Endodermal cell (in vitro differentiated cells): Measurements from ENCODE around the gene IL17RC. TPM values are rescaled to one million over a fixed set of nuclear protein-coding genes. Genes with fewer than 3 reads are reported as not detected.

Source experiments
- DNase-seq: peaks from one replicate; pipeline ENCODE4 v3.0.0-alpha.2; 2017
- H3K27ac ChIP-seq: 2 replicates; pipeline ENCODE4 v1.5.1; 2013; ENCODE audit warnings: mild to moderate bottlenecking, low read depth, low read length, moderate library complexity
- H3K27me3 ChIP-seq: 2 replicates; pipeline ENCODE4 v1.6.1; 2013; ENCODE audit warnings: mild to moderate bottlenecking, low read length, moderate library complexity; ENCODE audit not compliant: insufficient read depth, control insufficient read depth, poor library complexity, severe bottlenecking
- H3K36me3 ChIP-seq: 2 replicates; pipeline ENCODE4 v1.7.0; 2013; ENCODE audit warnings: mild to moderate bottlenecking, low read length, moderate library complexity; ENCODE audit not compliant: control insufficient read depth, insufficient read depth
- H3K4me1 ChIP-seq: one replicate; pipeline ENCODE4 v1.7.0; 2013; ENCODE audit warnings: low read length; ENCODE audit not compliant: control insufficient read depth, insufficient read depth
- H3K4me3 ChIP-seq: 2 replicates; pipeline ENCODE4 v1.5.1; 2013; ENCODE audit warnings: mild to moderate bottlenecking, low read length, moderate library complexity
- H3K9ac ChIP-seq: 2 replicates; pipeline ENCODE4 v1.6.1; 2013; ENCODE audit warnings: mild to moderate bottlenecking, low read length, moderate library complexity; ENCODE audit not compliant: poor library complexity, severe bottlenecking; ENCODE audit errors: extremely low read depth
- H3K9me3 ChIP-seq: 2 replicates; pipeline ENCODE4 v1.6.1; 2013; ENCODE audit warnings: mild to moderate bottlenecking, low read length, moderate library complexity; ENCODE audit not compliant: control insufficient read depth
- H3K27ac Mint-ChIP-seq: 2 replicates; pipeline ENCODE4 v1.8.0; 2020; ENCODE audit warnings: mixed read lengths
- H3K27me3 Mint-ChIP-seq: 2 replicates; pipeline ENCODE4 v1.8.0; 2021; ENCODE audit warnings: mild to moderate bottlenecking, mixed read lengths; ENCODE audit not compliant: insufficient read depth
- H3K36me3 Mint-ChIP-seq: 2 replicates; pipeline ENCODE4 v1.8.0; 2020; ENCODE audit warnings: low read depth, mixed read lengths
- H3K4me1 Mint-ChIP-seq: 2 replicates; pipeline ENCODE4 v1.8.0; 2020; ENCODE audit warnings: mixed read lengths
- H3K4me3 Mint-ChIP-seq: 2 replicates; pipeline ENCODE4 v1.8.0; 2020; ENCODE audit warnings: mild to moderate bottlenecking, moderate library complexity, mixed read lengths
- H3K9me3 Mint-ChIP-seq: 2 replicates; pipeline ENCODE4 v1.8.0; 2020; ENCODE audit warnings: mild to moderate bottlenecking, mixed read lengths
- WGBS, 2 experiments: methylation state at CpG; one replicate each; pipeline versions ENCODE4 v1.1.5 to v1.1.7; 2013; ENCODE audit warnings: missing lambda C conversion rate in 2 of 2, mixed read lengths in 1 of 2; ENCODE audit not compliant: insufficient coverage in 1 of 2, insufficient read length in 1 of 2; 5-methylcytosine and 5-hydroxymethylcytosine counted together
- total RNA-seq, 2 donors: library from RNA; stranded (reverse); fragmentation: NEBNext Ultra II Directional in 1 of 2; extraction: Animal tissue kit (Norgen Biotek cat#: 25700) in 1 of 2; gene quantifications; 2 replicates in 1 of 2; 3 replicates in 1 of 2; pipeline ENCODE4 v1.2.1, GENCODE V29; 2021
- TF ChIP-seq, protein P1 (sequence below): fragments of 200-600 bp; sonication (generic); conservative IDR thresholded peaks from 2 replicates; pipeline ENCODE4 v1.5.0; 2021; ENCODE audit warnings: antibody characterized with exemption, mild to moderate bottlenecking

Gene IL17RC
- total RNA-seq, 2 donors from 2014 or later, result 15.7 to 19.0 TPM

DNA sequence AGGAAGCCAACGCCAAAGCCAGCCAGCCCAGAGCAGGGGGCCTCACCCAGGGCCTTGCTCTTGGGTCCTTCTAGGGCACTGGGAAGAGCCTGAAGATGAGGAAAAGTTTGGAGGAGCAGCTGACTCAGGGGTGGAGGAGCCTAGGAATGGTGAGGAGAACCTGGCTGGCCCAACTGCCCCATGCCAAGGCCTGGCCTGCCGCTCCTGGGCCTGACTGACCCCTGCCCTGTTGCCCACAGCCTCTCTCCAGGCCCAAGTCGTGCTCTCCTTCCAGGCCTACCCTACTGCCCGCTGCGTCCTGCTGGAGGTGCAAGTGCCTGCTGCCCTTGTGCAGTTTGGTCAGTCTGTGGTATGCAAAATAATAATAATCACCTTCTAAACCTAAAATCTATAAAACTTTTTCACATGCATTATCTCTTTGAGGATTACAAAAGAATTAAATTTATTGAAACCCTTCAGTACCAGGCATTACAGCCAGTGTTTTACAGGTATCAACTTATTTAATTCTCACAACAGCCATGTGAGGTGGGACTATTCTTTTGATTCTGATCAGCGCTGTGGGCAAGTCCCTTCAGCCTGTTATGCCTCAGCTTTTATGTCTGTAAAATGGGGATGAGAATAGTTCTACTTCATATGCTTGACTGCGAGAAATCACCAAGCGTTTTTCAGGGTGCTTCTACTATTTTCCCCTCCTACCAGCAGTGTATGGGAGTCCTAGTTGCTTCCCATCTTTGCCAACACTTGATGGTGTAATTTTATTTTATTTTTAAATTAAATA is 1.6 kb downstream of the IL17RC start:
- DNase-seq, result no peak
- Histone ChIP-seq H3K4me1 (no peaks in the 10 kb centered on the region), H3K27ac (no peak overlapping the region), H3K36me3 (no peaks in the 10 kb centered on the region), H3K27me3 (peaks cover 10% of the 10 kb centered on the region), H3K4me3 (no peak overlapping the region), H3K9me3 (no peaks in the 10 kb centered on the region), H3K9ac (no peak overlapping the region)
- H3K36me3 Mint-ChIP-seq, result no peaks in the 10 kb centered on the region
- peaks cover 16% of the 10 kb centered on the region for H3K4me1 Mint-ChIP-seq
- TF ChIP-seq, protein P1, sequence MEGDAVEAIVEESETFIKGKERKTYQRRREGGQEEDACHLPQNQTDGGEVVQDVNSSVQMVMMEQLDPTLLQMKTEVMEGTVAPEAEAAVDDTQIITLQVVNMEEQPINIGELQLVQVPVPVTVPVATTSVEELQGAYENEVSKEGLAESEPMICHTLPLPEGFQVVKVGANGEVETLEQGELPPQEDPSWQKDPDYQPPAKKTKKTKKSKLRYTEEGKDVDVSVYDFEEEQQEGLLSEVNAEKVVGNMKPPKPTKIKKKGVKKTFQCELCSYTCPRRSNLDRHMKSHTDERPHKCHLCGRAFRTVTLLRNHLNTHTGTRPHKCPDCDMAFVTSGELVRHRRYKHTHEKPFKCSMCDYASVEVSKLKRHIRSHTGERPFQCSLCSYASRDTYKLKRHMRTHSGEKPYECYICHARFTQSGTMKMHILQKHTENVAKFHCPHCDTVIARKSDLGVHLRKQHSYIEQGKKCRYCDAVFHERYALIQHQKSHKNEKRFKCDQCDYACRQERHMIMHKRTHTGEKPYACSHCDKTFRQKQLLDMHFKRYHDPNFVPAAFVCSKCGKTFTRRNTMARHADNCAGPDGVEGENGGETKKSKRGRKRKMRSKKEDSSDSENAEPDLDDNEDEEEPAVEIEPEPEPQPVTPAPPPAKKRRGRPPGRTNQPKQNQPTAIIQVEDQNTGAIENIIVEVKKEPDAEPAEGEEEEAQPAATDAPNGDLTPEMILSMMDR, result no peak
- no peak overlapping the region for H3K27ac Mint-ChIP-seq
- H3K4me3 Mint-ChIP-seq, result no peak overlapping the region
- H3K9me3 Mint-ChIP-seq, result no peaks in the 10 kb centered on the region
- WGBS, 2 experiments, result 76 to 93% methylated on average over 3 to 8 of the region's 8 CpGs
- no peaks in the 10 kb centered on the region for H3K27me3 Mint-ChIP-seq

DNA sequence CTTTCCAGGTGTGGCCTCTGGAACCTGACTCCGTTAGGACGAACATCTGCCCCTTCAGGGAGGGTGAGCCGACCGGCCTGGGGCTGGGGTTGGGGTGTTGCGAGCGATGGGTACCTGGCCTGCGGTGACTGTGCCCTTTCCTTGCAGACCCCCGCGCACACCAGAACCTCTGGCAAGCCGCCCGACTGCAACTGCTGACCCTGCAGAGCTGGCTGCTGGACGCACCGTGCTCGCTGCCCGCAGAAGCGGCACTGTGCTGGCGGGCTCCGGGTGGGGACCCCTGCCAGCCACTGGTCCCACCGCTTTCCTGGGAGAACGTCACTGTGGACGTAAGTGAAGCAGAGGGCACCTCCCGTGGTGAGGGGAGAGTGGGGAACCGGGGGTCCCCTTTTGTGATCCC is 11.3 kb downstream of the IL17RC start:
- Mint-ChIP-seq H3K4me3 (no peak overlapping the region), H3K27ac (no peak overlapping the region), H3K9me3 (peaks cover 6% of the 10 kb centered on the region), H3K36me3 (peaks cover 15% of the 10 kb centered on the region), H3K27me3 (peaks cover 2% of the 10 kb centered on the region), H3K4me1 (no peaks in the 10 kb centered on the region)
- Histone ChIP-seq H3K9ac (no peak overlapping the region), H3K4me1 (no peaks in the 10 kb centered on the region), H3K27ac (no peak overlapping the region), H3K4me3 (no peak overlapping the region), H3K36me3 (no peaks in the 10 kb centered on the region), H3K27me3 (no peaks in the 10 kb centered on the region), H3K9me3 (no peaks in the 10 kb centered on the region)
- TF ChIP-seq, protein P1, result peak; percentile 12
- no peak for DNase-seq
- 92 to 95% methylated on average over 7 to 23 of the region's 23 CpGs for WGBS, 2 experiments

DNA sequence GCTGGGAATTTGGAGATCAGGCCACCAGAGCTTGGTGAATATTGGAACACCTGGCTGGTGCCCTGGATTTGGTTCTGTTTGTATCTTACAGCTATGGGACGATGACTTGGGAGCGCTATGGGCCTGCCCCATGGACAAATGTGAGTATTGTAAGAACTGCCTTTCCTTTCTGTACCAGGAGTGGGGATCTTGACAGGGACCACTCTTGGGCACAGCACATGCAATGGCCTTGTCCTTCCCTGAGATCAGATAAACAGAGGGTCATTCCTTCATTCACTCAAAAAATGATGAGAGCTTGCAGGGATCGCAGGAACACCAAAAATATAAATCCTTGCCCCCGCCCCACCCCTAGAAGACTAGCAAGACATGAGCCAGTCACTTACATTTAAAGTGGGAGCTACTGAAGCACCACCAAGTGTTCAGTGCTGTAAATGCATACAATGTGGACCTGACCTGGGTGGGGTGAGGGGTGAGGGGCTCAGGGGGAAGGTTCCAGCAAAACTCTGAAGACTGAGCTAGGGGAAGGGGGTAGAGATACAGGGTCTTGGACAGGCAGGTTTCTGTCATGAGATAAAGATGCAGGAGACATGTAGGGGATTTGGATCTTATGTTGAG is 14.0 kb downstream of the IL17RC start:
- DNase-seq, result no peak
- Histone ChIP-seq H3K27ac (no peak overlapping the region), H3K4me1 (no peaks in the 10 kb centered on the region), H3K4me3 (no peak overlapping the region), H3K27me3 (no peaks in the 10 kb centered on the region), H3K9me3 (no peaks in the 10 kb centered on the region), H3K36me3 (peaks cover 8% of the 10 kb centered on the region), H3K9ac (no peak overlapping the region)
- Mint-ChIP-seq H3K27me3 (peaks cover 2% of the 10 kb centered on the region), H3K27ac (no peak overlapping the region), H3K36me3 (peaks cover 15% of the 10 kb centered on the region), H3K9me3 (peaks cover 6% of the 10 kb centered on the region), H3K4me3 (no peak overlapping the region), H3K4me1 (peaks cover 13% of the 10 kb centered on the region)
- TF ChIP-seq, protein P1, result peak; percentile 45
- 89 to 94% methylated on average over 3 to 4 of the region's 4 CpGs for WGBS, 2 experiments
